Endometrial microvascular endothelial cells (primary cell): ENCODE measurements around the gene SIAH2. TPM values are rescaled to one million over a fixed set of nuclear protein-coding genes. Genes with fewer than 3 reads are reported as not detected.
"Not testable (repeated sequence)": the region's sequence is repeated elsewhere in the genome, so short reads cannot be mapped to it uniquely, and the experiment has no call there.

Source experiments
- in situ Hi-C: cut with HindIII; loops from 2 replicates; pipeline ENCODE4 v1.10.0; 2017; ENCODE audit warnings: low sequenced_read_pairs, low pct_unique_long_range_greater_than_20kb; ENCODE audit errors: inconsistent ontology term
- total RNA-seq: library from RNA; depleted of rRNA; stranded (reverse); fragments of >200 nt; gene quantifications from one replicate; pipeline ENCODE4 v1.2.3, GENCODE V29; 2015; ENCODE audit errors: inconsistent ontology term

Gene SIAH2
- 18.1 TPM for total RNA-seq

DNA sequence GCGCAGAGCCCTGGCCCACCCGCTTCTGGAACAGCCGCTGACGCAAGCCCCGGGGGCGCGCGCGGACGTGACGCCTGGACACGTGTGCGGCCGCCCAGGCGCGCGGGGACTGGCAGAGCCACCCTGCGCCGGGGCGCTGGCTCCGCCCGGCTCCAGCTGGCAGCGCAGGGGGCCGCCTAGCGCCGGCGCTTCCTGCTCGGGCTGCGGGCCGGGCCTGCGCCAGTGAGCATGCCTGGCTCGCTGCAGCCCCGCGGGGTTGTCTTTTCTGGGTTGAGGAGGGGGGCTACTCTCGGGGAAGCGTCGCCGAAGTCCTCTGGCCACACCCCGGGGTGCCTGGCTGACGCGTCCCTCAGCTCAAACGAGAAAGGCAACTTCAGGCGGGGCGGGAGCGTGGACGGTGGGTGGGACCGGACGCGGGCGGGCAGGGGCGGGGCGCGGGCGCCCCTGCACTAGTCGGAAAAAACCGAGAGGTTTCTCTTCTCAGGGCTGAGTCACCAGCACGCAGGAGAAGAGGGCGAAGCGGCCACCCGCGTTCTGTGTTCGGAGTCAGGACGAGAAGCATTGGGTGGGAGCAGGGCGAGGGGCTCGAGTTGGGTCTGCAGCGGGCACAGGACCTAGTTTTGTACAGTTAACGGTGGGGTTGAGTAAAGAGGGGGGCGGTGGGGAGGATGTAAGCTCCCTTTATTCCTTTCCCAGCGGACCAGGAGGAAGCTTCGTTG is at the start of gene SIAH2:
TSS of gene SIAH2 (minus strand) at position 48 of the 719 bp plus-strand sequence. CDS start 320 bp downstream, outside the sequence.
- in situ Hi-C loops, result loop anchor here (10.0 kb wide), 1 partner anchor 158 kb away; the partner anchor contains the start of gene SELENOT

DNA sequence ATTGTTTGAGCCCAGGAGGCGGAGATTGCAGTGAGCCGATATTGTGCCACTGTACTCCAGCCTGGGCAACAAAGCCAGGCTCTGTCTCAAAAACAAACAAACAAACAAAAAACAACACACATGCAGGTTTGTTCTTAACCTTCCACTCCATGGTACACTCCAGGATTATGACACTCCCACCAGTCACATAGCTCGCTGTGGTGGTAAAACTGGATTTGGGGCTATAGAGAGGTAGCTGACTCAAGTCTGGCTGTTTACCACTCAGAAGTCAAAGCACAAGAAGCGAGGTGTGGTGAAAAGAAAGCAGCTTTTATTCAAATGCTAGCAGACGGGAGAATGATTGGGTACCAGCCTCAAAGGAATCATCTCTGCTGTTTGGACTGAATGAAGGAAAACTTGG is 49.0 kb upstream of the SIAH2 start:
- in situ Hi-C loops, result no loop called here

DNA sequence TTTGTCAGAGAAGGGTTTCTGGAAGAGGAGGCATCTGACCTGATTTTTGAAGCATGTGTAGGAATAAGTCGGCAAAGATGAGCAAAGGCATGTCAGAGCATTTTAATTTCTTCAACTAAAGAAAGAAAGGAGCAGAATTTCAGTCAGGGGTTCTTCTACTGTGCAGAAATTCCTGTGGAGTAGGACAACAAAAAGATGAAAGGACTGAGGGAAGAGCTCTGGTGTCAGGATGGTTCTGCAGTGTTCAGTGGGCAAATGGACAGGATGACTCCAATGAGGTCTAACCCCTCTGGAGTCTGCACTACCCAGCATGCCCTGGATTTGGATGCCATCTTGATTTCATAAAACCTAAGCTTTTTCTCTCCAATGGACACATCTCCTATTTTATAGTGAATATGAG is 47.7 kb upstream of the SIAH2 start:
- in situ Hi-C loops, result no loop called here

DNA sequence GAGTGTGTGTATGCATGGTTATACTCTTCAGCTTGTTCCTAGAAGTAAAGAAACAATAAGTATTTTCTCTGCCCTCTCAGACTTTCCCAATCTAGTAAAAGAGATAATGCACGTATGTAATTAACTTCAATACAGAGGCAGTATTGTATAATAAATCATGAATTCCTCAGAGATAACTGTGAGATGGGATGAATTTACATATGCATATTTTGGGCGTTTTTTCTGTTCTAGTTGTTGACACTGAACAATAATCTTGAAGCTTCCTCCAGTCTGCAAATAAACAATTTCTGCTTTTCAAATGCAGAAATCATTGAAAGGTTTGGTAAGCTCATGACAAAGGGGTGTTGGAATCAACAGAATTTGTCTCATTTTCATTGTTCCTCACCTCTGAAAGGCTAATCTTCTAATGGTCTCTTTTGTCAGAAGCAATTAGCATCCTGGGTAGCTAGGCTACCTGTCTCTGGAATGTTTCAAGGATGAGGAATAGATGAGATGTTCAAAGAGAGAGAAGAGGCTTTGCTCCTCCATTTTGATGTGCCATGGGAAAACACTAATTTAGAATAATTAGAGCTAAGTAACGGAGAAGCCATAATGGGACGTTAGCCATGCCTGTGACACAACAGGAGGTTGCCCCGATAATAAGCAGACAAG is 43.3 kb upstream of the SIAH2 start:
- in situ Hi-C loops, result no loop called here

GRCh38 chr3:150805354-150805753 is 42.4 kb upstream of the SIAH2 start:
- in situ Hi-C loops, result no loop called here

- in situ Hi-C loops, result no loop called here
Measured at GRCh38 chr3:150803440-150803985, 40.5 kb upstream of the SIAH2 start.

DNA sequence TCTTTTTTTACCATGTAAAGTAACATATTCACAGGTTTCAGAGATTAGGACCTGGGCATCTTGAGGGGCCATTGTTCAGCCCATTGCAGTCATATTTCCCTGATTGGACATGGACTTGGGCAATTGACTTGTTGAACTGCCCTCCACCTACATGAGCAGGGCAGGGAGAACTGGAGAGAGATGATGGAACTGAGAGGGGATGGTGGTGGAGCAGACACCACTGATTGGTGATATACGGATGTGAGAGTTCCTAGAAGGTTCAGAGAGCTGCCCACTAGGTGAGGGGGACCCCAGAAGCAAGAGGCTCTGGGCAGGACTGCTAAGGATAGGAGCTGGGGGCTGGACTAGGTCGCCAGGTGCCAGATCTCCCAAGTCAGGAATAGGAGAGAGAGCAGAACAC is 37.8 kb upstream of the SIAH2 start:
- in situ Hi-C loops, result no loop called here

- in situ Hi-C loops, result no loop called here
Measured at GRCh38 chr3:150798122-150798618, 35.2 kb upstream of the SIAH2 start.

DNA sequence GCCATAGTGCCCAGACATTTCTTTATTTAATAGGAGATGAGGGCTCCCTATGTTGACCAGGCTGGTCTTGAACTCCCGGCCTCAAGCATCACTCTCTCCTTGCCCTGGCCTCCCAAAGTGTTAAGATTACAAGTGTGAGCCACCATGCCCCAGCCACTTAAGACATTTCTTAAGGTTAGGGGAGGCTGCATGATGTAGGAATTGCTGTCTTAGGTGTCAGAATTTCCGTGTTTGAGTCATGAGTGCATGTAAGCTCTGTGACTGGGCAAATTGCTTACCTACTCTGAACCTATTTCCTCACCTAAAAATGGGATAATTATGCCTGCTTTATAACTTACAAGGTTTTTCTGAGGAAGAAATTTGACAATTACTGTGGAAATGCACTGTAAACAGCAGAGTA is 34.2 kb upstream of the SIAH2 start:
- in situ Hi-C loops, result no loop called here

DNA sequence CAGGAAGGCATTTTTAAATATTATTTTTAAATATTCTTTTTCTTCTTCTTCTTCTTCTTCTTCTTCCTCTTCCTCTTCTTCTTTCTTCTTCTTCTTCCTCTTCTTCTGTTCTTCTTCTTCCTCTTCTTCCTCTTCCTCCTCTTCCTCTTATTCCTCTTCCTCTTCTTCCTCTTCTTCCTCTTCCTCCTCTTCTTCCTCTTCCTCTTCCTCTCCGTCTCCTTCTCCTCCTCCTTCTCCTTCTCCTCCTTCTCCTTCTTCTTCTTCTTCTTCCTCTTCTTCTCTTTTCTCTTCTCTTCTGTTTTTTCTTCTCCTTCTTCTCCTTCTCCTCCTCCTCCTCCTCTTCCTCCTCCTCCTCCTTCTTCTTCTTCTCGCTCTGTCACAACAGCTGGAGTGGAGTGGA is 33.6 kb upstream of the SIAH2 start:
- in situ Hi-C loops, result not testable (repeated sequence)

- in situ Hi-C loops, result no loop called here
Measured at GRCh38 chr3:150793641-150794040, 30.7 kb upstream of the SIAH2 start.

GRCh38 chr3:150790629-150791028 is 27.7 kb upstream of the SIAH2 start:
- in situ Hi-C loops, result no loop called here

DNA sequence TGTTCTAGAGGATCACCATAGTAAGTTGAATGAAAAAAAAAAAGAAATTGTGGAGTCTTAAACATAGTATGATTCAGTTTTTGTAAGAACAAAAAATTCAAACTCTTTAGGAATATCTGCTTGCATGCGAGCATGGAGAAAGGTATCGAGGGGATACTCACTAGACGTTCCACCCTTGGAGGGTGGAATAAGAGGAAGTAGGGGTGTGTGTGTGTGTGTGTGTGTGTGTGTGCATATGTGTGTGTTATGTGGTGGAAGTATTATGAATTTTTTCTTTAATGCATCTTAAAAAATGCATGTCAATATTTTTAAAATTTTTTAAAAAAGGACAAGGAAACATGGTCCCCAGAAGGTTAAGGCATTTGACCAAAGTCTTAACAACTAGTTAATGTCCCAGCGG is 26.5 kb upstream of the SIAH2 start:
- in situ Hi-C loops, result no loop called here

DNA sequence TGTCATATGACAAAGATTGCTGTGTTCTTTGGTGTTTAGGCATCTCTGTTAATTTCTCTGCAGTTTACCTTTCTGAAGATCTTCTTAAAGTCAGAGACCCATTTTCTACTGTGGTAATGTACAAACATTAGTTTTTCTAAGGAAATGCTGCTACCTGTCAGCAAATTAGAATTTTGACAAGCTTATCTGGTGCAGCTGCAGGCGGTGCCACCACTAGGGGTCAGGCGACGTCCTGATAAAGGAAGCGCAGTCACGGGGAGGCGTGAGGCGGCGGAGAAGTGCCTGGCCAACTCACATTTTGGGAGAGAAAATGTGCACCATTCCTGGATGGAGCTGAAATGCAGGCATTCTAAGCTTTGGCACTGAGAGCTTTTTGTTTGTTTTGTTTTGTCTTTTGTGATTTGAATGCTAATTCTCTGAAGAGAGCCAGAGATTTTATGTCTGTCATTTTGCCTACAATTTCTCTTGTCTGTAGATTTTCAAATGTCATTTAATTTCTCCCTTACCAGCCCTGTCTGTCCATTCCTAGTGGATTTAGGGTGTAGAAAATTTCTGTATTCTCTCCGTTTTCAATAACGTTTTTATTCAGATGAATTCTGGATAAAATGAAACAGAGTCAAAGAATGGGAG is 24.9 kb upstream of the SIAH2 start:
- in situ Hi-C loops, result no loop called here

DNA sequence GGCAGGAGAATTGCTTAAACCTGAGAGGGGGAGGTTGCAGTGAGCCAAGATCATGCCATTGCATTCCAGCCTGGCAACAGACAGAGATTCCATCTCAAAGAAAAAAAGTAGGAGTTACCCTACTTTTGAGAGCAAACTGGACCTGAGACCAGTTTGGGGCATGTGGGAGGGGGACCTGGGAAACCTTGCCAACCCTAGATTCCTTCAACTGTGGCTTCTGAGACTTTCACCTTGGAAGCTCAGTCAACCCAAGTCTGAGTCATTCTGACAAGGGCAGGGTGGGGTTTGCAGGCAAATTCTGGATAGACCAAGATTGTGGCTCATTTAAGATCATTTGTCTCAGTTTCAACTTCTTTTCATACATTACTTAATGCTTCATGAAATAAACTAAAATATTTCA is 23.8 kb upstream of the SIAH2 start:
- in situ Hi-C loops, result no loop called here

DNA sequence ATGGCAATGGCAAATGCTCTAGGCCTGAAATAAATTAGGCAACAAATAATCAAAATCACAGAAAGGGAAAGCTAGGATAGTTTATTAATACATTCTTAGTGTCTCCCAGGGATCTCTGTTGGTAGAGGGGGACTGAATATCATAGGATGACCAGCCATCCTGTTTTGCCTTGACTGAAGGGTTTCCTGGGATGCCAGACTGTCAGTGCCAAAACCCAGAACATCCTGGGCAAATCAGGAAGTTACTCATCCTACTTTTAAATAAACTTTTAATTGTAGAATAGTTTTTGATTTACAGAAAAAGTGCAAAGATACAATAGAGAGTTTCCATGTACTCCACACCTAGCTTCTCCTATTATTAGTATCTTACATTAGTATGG is 21.8 kb upstream of the SIAH2 start:
- in situ Hi-C loops, result no loop called here

DNA sequence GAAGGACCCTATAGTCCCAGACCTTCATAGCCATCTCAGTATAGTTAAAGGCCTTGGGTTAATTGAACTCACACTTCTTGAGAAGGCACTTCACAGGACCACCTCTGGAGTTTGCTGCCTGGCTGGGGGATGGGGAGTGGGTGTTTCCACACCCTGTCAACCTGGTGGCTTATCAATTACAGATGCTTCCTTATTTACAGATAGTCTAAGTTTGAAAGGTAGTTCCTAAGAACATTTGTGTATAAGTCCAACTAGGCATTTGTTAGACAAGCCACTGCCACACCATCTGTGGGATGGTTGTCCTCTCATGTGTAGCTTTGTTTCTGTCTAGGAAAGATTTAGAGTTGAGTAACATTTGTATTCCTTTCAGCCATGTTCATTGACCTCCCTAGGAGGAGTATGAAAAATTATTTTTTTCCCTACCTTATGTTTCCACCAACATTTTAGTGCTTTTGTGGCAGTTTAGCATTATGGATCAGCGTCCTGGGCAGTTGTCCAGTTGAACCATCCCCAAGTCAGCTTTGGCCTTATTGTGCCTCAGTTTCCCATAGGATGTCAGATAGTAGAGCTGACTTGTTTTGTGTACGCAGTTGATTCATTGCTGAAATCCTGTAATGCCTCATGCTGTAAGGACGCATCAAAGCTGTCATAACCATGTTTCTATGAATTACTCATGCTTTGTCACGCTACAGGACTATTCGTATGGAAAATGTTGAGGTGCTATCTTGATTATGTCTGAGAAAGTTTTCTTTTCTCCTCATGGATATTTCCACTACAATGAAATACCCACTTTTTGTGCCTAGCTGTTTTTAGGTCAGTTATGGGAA is 21.2 kb upstream of the SIAH2 start:
- in situ Hi-C loops, result no loop called here

DNA sequence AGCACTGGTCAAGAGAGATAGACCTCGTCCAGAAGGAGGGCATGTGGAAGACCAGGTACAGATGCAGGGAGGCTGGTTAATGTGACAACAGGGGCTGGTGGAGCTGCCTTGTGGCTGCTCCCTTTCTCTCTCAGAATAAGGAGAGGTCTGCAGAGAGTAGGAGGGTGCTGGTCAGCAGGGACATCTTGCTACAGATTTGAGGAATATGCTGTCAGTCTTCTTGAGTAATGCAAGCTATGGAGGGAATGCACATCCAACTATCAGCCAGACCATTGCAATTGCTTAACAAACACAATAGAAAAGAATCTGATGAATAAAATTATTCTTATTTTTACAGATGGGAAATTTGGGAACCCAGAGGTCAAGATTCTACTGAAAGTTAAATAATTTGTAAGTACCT is 20.3 kb upstream of the SIAH2 start:
- in situ Hi-C loops, result no loop called here

GRCh38 chr3:150779402-150779858 is 16.5 kb upstream of the SIAH2 start:
- in situ Hi-C loops, result no loop called here
